ENCODE results near the gene PPY.

PPY gene

GRCh38 chr17:43924558-43924957 is 17.7 kb downstream of the PPY start:
- TF ChIP-seq GATA2 (IDR thresholded peaks at IDR 0.05; ENCODE audit: low read depth, low read length) = no peak
- no peak for TF ChIP-seq GATA3 (IDR thresholded peaks at IDR 0.05; ENCODE audit: low read depth, low read length)

- TF ChIP-seq GATA3 (IDR thresholded peaks at IDR 0.05; ENCODE audit: low read depth, low read length) = no peak
- no peak for TF ChIP-seq GATA2 (IDR thresholded peaks at IDR 0.05; ENCODE audit: low read depth, low read length)
These were observed 21.7 kb downstream of the PPY start for GRCh38 chr17:43920500-43921095.

DNA sequence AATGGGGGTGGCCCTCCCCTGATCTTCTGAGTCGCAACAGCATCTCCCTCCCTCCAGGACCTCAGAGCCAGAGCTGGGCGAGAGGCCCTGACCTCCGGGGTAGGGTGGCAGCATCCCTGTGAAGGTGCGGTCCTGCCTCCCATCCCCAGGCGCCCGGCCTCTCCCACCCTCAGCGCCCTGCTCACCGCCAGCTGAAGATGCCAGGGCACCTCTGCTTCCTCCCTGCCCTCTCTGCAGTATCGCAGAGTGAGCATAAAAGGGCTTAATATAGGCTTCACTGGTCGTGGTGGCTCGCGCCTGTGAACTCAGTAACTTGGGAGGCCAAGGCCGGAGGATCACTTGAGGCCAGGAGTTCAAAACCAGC is 24.3 kb downstream of the PPY start:
- TF ChIP-seq GATA3 (IDR thresholded peaks at IDR 0.05; ENCODE audit: low read depth, low read length) = no peak
- TF ChIP-seq GATA2 (IDR thresholded peaks at IDR 0.05; ENCODE audit: low read depth, low read length) = no peak

DNA sequence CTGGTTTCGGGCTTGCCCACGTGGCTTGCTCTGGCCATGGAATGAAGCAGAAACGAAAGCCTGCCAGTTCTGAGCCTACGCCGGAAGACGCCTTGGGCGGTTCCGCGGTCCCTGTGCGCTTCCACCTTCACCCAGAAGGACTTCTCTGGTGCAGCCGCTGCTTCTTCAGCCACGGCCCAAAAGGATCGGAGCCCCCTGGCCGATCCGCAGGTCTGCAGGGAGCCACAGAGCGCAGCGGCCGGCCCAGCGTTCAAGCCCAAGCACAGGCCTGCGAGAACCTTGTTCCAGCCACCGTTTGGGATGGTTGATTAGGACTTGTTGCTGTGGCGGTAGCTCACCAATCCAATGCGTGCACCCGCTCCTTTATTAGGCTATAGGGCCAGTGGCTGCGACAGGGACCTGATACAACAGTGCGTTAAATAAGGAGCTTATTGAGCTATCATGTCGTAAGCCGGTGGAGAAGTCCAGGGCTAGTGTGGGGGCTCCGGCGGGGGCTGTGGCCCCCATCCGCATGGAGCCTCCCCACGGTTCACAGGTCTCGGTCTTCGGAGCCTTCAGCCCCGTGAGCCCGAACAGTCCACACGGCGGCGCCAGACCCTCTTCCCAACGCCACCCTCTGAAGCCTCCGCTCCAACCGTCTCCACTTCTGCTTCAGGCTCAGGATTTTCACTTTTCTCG is 24.8 kb downstream of the PPY start:
- TF ChIP-seq GATA3 (IDR thresholded peaks at IDR 0.05; ENCODE audit: low read depth, low read length) (no peak), GATA2 (IDR thresholded peaks at IDR 0.05; ENCODE audit: low read depth, low read length) (no peak)

GRCh38 chr17:43917016-43917347 is 25.3 kb downstream of the PPY start:
- TF ChIP-seq GATA3 (IDR thresholded peaks at IDR 0.05; ENCODE audit: low read depth, low read length) (no peak), GATA2 (IDR thresholded peaks at IDR 0.05; ENCODE audit: low read depth, low read length) (no peak)

- TF ChIP-seq GATA2 (IDR thresholded peaks at IDR 0.05; ENCODE audit: low read depth, low read length) (no peak), GATA3 (IDR thresholded peaks at IDR 0.05; ENCODE audit: low read depth, low read length) (no peak)
These were observed 25.9 kb downstream of the PPY start for GRCh38 chr17:43916385-43916784.

- TF ChIP-seq GATA2 (IDR thresholded peaks at IDR 0.05; ENCODE audit: low read depth, low read length) = no peak
- TF ChIP-seq GATA3 (IDR thresholded peaks at IDR 0.05; ENCODE audit: low read depth, low read length) = no peak
These were observed 26.7 kb downstream of the PPY start for GRCh38 chr17:43915559-43915958.

DNA sequence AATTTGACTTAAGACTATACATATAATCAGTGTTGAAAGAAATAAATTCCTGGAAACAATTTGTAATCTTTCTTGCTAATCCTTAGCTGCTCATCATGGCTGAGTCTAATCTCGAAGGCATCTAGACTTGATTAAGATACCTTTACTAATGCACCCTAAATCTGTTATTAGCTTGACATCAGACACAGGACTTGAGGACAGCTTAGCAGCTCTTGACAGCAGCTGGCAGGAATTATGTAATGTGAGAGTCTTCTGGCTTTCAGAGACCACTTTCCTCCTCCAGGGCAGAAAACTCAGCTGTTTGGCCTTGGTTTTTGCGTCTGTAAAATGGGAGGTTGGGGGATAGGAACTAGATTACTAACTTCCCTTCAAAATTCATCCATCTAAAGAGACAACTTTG is 27.8 kb downstream of the PPY start:
- TF ChIP-seq GATA2 (IDR thresholded peaks at IDR 0.05; ENCODE audit: low read depth, low read length) (no peak; the same call in 1 of the 2 replicates), GATA3 (IDR thresholded peaks at IDR 0.05; ENCODE audit: low read depth, low read length) (no peak)

GRCh38 chr17:43913584-43913983 is 28.7 kb downstream of the PPY start:
- TF ChIP-seq GATA3 (IDR thresholded peaks at IDR 0.05; ENCODE audit: low read depth, low read length) (no peak), GATA2 (IDR thresholded peaks at IDR 0.05; ENCODE audit: low read depth, low read length) (no peak)

DNA sequence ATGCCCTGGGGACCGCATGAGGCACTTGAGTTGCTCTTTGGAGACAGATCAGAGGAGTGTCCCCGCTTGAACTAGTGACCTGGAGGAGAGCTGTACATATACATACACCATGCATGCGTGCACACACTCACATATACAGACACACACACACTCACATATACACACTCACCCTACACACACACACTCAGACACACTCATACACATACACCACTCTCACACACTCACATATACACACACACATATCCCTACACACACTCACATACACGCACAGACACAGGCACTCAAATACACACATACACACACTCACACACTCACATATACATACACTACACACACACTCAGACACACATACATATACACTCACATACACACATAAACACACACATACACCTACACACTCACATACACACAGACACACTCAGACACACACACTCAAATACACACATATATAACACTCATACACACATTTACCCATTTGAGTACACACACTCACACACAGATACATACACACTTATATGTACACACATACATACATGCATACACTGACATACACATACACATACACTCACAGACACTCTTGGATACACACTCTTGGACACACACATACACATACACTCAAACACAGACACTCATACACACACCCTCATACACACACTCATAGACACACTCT is 29.5 kb downstream of the PPY start:
- TF ChIP-seq GATA3 (IDR thresholded peaks at IDR 0.05; ENCODE audit: low read depth, low read length) = no peak
- TF ChIP-seq GATA2 (IDR thresholded peaks at IDR 0.05; ENCODE audit: low read depth, low read length) = no peak

DNA sequence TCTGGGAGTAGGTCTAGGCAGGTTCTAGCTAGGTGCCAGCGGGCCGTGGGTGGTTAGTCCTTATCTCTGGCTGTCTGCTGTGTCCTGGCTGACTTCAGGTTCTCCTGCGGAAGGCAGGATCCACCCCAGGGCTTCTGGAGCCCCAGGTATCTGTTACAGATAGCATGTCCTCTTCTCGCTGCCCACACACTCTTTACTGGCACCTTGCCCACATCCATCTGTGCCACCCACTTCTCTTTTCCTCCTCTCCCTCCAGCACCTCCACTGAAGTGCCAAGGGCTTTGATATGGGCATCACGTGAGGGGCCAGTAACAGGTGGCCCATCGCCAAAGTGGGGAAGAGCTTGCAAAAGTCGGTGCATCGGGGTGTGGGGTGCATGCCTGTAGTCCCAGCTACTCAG is 30.4 kb downstream of the PPY start:
- TF ChIP-seq GATA2 (IDR thresholded peaks at IDR 0.05; ENCODE audit: low read depth, low read length) = no peak
- TF ChIP-seq GATA3 (IDR thresholded peaks at IDR 0.05; ENCODE audit: low read depth, low read length) = no peak

- TF ChIP-seq GATA2 (IDR thresholded peaks at IDR 0.05; ENCODE audit: low read depth, low read length) = no peak
- TF ChIP-seq GATA3 (IDR thresholded peaks at IDR 0.05; ENCODE audit: low read depth, low read length) = no peak
These were observed 32.6 kb downstream of the PPY start for GRCh38 chr17:43909537-43910231.

GRCh38 chr17:43907998-43908721 is 34.1 kb downstream of the PPY start:
- TF ChIP-seq GATA2 (IDR thresholded peaks at IDR 0.05; ENCODE audit: low read depth, low read length) (no peak), GATA3 (IDR thresholded peaks at IDR 0.05; ENCODE audit: low read depth, low read length) (no peak)

DNA sequence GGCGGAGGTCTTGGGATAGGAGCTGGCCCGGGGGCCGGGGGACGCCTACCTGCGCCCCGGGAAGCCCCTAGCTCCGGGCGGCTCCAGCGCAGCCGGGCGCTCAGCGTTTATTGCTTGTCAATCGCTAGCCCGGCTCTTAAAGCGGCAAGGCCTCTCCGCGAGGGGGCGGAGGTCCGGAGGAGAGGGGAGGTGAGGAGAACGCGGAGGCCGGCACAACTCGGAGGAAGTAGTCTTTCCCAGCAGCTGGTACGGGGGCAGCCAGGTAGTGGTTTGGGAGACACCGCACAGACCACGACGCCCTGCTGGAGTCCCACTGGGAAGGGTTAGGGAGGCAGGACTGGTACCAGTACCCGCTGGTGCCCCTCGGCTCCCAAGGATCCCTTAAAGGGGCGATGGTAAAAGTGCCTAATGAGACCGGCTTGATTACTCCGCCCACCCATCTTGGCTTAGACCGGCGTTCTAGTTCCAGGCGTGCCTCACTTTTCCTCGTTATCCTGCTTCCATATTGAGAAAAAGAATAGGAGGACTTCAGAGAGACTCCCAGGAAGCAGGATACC is 34.8 kb downstream of the PPY start, which contains the start of gene MPP2:
Gene MPP2 (minus strand): TSS at position 112 of the 557 bp plus-strand sequence. CDS start 3,076 bp downstream, outside the sequence.
- no peak for TF ChIP-seq GATA3 (IDR thresholded peaks at IDR 0.05; ENCODE audit: low read depth, low read length)
- TF ChIP-seq GATA2 (IDR thresholded peaks at IDR 0.05; ENCODE audit: low read depth, low read length) = no peak

Data from SH-SY5Y (cell line).